ENCODE measurements around the gene OR5A2.

- TF ChIP-seq EZH2 (IDR thresholded peaks at IDR 0.05; ENCODE audit: low read depth, low read length, severe bottlenecking) (no peak), CTCF (IDR thresholded peaks at IDR 0.05; ENCODE audit: control extremely low read depth in 1 of 3, insufficient read depth in 1 of 3, low read depth in 1 of 3, low read length in 3 of 3) (no peak), CHD1 (IDR thresholded peaks at IDR 0.05; ENCODE audit: low read depth, low read length) (no peak), MAX (IDR thresholded peaks at IDR 0.05) (no peak)
These were observed 22.3 kb upstream of the OR5A2 start for GRCh38 chr11:59448484-59448883.

Measured in H1 (cell line).